Measurements from ENCODE around the gene BLOC1S4. TPM values are rescaled to one million over a fixed set of nuclear protein-coding genes. Genes with fewer than 3 reads are reported as not detected.

The BLOC1S4 gene
- total RNA-seq, 1 donor from 2014 or later = 19.0 TPM

- intact Hi-C loops (cut with micrococcal nuclease) = loop anchor here (1.0 kb wide), 3 partner anchors 15 to 48 kb away; partner anchors contain the start of gene MRFAP1L1
Measured at GRCh38 chr4:6688879-6689505, 27.0 kb upstream of the BLOC1S4 start.

GRCh38 chr4:6689506-6689960 lies 26.4 kb upstream of the BLOC1S4 start:
- intact Hi-C loops (cut with micrococcal nuclease) = loop anchor here (1.0 kb wide), 3 partner anchors 15 to 48 kb away; partner anchors contain the start of gene MRFAP1L1

- intact Hi-C loops (cut with micrococcal nuclease) = no loop called here
Measured at GRCh38 chr4:6692379-6692778, 23.6 kb upstream of the BLOC1S4 start.

GRCh38 chr4:6692806-6693205 lies 23.2 kb upstream of the BLOC1S4 start:
- intact Hi-C loops (cut with micrococcal nuclease) = no loop called here

GRCh38 chr4:6693231-6694176 lies 22.5 kb upstream of the BLOC1S4 start, which contains the start of gene S100P:
Gene S100P (plus strand): TSS chr4:6693878. CDS start chr4:6693933, 55 bp downstream.
- intact Hi-C loops (cut with micrococcal nuclease) = no loop called here

- intact Hi-C loops (cut with micrococcal nuclease) = no loop called here
Measured at GRCh38 chr4:6694177-6694901, 21.6 kb upstream of the BLOC1S4 start.

- intact Hi-C loops (cut with micrococcal nuclease) = loop anchor here (1.0 kb wide), 3 partner anchors 13 to 56 kb away; partner anchors contain the start of genes MRFAP1 and MRFAP1L1
Measured at GRCh38 chr4:6695660-6696610, 20.0 kb upstream of the BLOC1S4 start.

GRCh38 chr4:6696611-6697010 lies 19.4 kb upstream of the BLOC1S4 start:
- intact Hi-C loops (cut with micrococcal nuclease) = loop anchor here (1.0 kb wide), 3 partner anchors 13 to 56 kb away; partner anchors contain the start of genes MRFAP1 and MRFAP1L1

GRCh38 chr4:6697131-6697530 lies 18.8 kb upstream of the BLOC1S4 start:
- intact Hi-C loops (cut with micrococcal nuclease) = no loop called here

- intact Hi-C loops (cut with micrococcal nuclease) = loop anchor here (1.0 kb wide), 1 partner anchor 9 kb away; no protein-coding TSS in a partner anchor
Measured at GRCh38 chr4:6699388-6699787, 16.6 kb upstream of the BLOC1S4 start.

GRCh38 chr4:6699903-6700302 lies 16.1 kb upstream of the BLOC1S4 start:
- intact Hi-C loops (cut with micrococcal nuclease) = loop anchor here (1.0 kb wide), 2 partner anchors 9 to 10 kb away; partner anchors contain the start of gene MRFAP1L1

GRCh38 chr4:6701371-6701770 lies 14.6 kb upstream of the BLOC1S4 start:
- intact Hi-C loops (cut with micrococcal nuclease) = loop anchor here (1.0 kb wide), 1 partner anchor 27 kb away; a partner anchor contains a TSS

GRCh38 chr4:6702761-6703160 lies 13.2 kb upstream of the BLOC1S4 start:
- intact Hi-C loops (cut with micrococcal nuclease) = no loop called here

GRCh38 chr4:6703786-6704185 lies 12.2 kb upstream of the BLOC1S4 start:
- intact Hi-C loops (cut with micrococcal nuclease) = no loop called here

- intact Hi-C loops (cut with micrococcal nuclease) = no loop called here
Measured at GRCh38 chr4:6705646-6706045, 10.3 kb upstream of the BLOC1S4 start.

GRCh38 chr4:6706173-6706572 lies 9.8 kb upstream of the BLOC1S4 start:
- intact Hi-C loops (cut with micrococcal nuclease) = no loop called here

GRCh38 chr4:6709230-6710114 lies 6.5 kb upstream of the BLOC1S4 start, which contains the start of gene MRFAP1L1:
Gene MRFAP1L1 (minus strand): TSS chr4:6709865. CDS start chr4:6709629, 236 bp downstream.
- intact Hi-C loops (cut with micrococcal nuclease) = loop anchor here (1.0 to 2.0 kb wide), 11 partner anchors 8 to 359 kb away; partner anchors contain the start of genes GRPEL1, MAN2B2, MRFAP1 and TBC1D14

GRCh38 chr4:6710282-6710681 lies 5.7 kb upstream of the BLOC1S4 start:
- intact Hi-C loops (cut with micrococcal nuclease) = loop anchor here (1.0 kb wide), 1 partner anchor 199 kb away; the partner anchor contains the start of gene TBC1D14

Measured in T-helper 1 cell treated with Interleukin-12 subunit alpha and Interleukin-12 subunit beta and Interleukin-4 antibody, amounts not matched to agents 30 ng/mL and 1 ng/mL, for 36 hours (primary cell).